Measurements from ENCODE around the gene CR1L. TPM values are rescaled to one million over a fixed set of nuclear protein-coding genes. Genes with fewer than 3 reads are reported as not detected.

Gene CR1L
- total and polyA plus RNA-seq, 12 donors, result 0.34 to 1.1 (median 0.42) TPM; not detected in 9

- Histone ChIP-seq H3K36me3 (peaks cover 0 to 20% (median 3%) of the 10 kb centered on the region in 9 donors), H3K27me3 (no peaks in the 10 kb centered on the region), H3K27ac (no peak overlapping the region), H3K9me3 (no peaks in the 10 kb centered on the region), H3K4me1 (peaks cover 3 to 80% (median 59%) of the 10 kb centered on the region in 9 donors), H3K4me3 (peak overlapping the region in 8 of 10 donors; percentile 76 to 95 (median 88))
- TF ChIP-seq CTCF (IDR thresholded peaks at IDR 0.05), result no peak
- intact Hi-C loops (cut with DNase I), result loop anchor here in 1 of 10 donors (5.0 kb wide), 1 partner anchor 44 kb away; no protein-coding TSS in a partner anchor
- ATAC-seq (no peak), DNase-seq (no peak)
- 75 to 81% methylated on average over 7 of the region's 7 CpGs for WGBS, 2 donors
Observed at GRCh38 chr1:207753611-207754010, 108.7 kb downstream of the CR1L start.

- no peak for TF ChIP-seq CTCF (IDR thresholded peaks at IDR 0.05)
- WGBS, 2 donors, result 46 to 53% methylated on average over 4 of the region's 4 CpGs
- DNase-seq (no peak), ATAC-seq (no peak)
- H3K27ac ChIP-seq, result no peak overlapping the region
- H3K27me3 ChIP-seq, result no peaks in the 10 kb centered on the region
- no peaks in the 10 kb centered on the region for H3K9me3 ChIP-seq
- H3K36me3 ChIP-seq, result peaks cover 0 to 24% (median 7%) of the 10 kb centered on the region in 9 donors
- peaks cover 3 to 80% (median 55%) of the 10 kb centered on the region in 9 donors for H3K4me1 ChIP-seq
- intact Hi-C loops (cut with DNase I), result loop anchor here in 1 of 10 donors (5.0 kb wide), 1 partner anchor 43 kb away; no protein-coding TSS in a partner anchor
- peak overlapping the region in 1 of 10 donors; percentile 76 for H3K4me3 ChIP-seq
Observed at GRCh38 chr1:207754011-207754410, 109.1 kb downstream of the CR1L start.

- H3K27me3 ChIP-seq, result no peaks in the 10 kb centered on the region
- TF ChIP-seq CTCF (IDR thresholded peaks at IDR 0.05), result no peak
- DNase-seq (no peak), ATAC-seq (no peak)
- intact Hi-C loops (cut with DNase I), result loop anchor here in 1 of 10 donors (5.0 kb wide), 1 partner anchor 42 kb away; no protein-coding TSS in a partner anchor
- peaks cover 0 to 35% (median 18%) of the 10 kb centered on the region in 9 donors for H3K36me3 ChIP-seq
- 63 to 71% methylated on average over 7 of the region's 7 CpGs for WGBS, 2 donors
- no peak overlapping the region for H3K4me3 ChIP-seq
- H3K4me1 ChIP-seq, result peaks cover 3 to 70% (median 44%) of the 10 kb centered on the region in 9 donors
- peak overlapping the region in 1 of 10 donors; percentile 41 for H3K27ac ChIP-seq
- H3K9me3 ChIP-seq, result no peaks in the 10 kb centered on the region
Observed at GRCh38 chr1:207754974-207755700, 110.2 kb downstream of the CR1L start.

DNA sequence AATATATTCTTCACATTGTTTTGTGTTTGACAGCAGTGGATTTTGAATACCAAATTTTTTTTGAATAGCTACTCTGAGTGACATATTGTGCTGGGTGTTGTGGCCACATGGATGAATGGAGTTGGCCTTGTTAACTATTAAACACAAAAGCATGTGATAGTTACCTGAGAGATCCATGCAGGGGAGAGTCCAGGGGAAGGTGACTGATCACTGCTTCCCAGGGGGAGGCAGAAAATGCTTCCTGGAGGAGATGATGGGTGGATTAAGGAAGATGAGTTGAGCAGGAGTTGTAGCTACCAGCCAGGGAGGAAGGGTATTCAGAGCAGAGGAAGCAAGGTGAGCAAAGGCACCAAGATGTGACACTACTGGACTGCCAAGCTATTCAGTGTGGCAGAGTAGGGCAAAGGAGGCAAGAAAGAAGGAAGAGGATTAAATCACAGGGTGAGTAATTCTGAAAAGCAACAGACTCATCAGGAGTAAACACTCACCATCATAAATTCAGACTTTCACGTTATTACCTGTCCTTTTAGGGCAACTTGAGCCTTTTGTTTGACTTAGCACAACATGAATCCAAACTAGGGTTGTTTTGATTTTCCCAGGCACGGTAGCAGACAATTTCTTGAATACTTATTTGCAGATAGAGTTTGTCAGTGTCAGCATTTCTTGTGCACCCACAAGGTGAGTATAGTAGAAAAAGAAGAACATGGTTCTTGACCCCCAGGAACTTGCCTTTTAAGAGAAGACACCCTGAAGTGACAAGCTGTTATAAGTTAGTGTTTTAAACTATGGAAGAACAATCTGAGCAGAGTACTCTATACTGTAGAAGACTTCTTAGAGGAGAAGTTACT, 111.1 kb downstream of the CR1L start:
- H3K9me3 ChIP-seq, result no peaks in the 10 kb centered on the region
- peaks cover 0 to 45% (median 20%) of the 10 kb centered on the region in 9 donors for H3K36me3 ChIP-seq
- peaks cover 3 to 61% (median 35%) of the 10 kb centered on the region in 9 donors for H3K4me1 ChIP-seq
- WGBS, 2 donors, result 89 to 90% methylated on average over 2 of the region's 2 CpGs
- ATAC-seq (no peak), DNase-seq (no peak)
- TF ChIP-seq CTCF (IDR thresholded peaks at IDR 0.05), result no peak
- no peak overlapping the region for H3K4me3 ChIP-seq
- intact Hi-C loops (cut with DNase I), result no loop called here
- no peak overlapping the region for H3K27ac ChIP-seq
- H3K27me3 ChIP-seq, result no peaks in the 10 kb centered on the region

All from heart right ventricle (tissue), 16 donors.